ENCODE results near the gene RANBP3.

RANBP3 gene

GRCh38 chr19:5905114-5905778 lies 72.7 kb downstream of the RANBP3 start:
- no peak for TF ChIP-seq CTCF (conservative IDR thresholded peaks at IDR 0.05)

GRCh38 chr19:5904352-5905113 lies 73.4 kb downstream of the RANBP3 start, which contains the start of gene VMAC:
TSS of gene VMAC (plus strand) at chr19:5904872. CDS start at chr19:5904891, 19 bp downstream.
- no peak for TF ChIP-seq CTCF (conservative IDR thresholded peaks at IDR 0.05)
- H3K27ac ChIP-seq, result peak within 1 kb of the TSS; percentile 86

More at GRCh38 chr19:5905114-5905778, 72.7 kb downstream of the RANBP3 start:
- H3K27ac ChIP-seq, result peak overlapping the region; percentile 68

- H3K27ac ChIP-seq, result peak within 1 kb of the TSS; percentile 86
- no peak for TF ChIP-seq CTCF (conservative IDR thresholded peaks at IDR 0.05)
Observed at GRCh38 chr19:5903624-5904351, 74.2 kb downstream of the RANBP3 start, which contains the start of gene NDUFA11. TSS of gene NDUFA11 (minus strand) at chr19:5903790. CDS start at chr19:5903708, 82 bp downstream.

- peak overlapping the region; percentile 86 for H3K27ac ChIP-seq
- no peak for TF ChIP-seq CTCF (conservative IDR thresholded peaks at IDR 0.05)
Observed at GRCh38 chr19:5903056-5903623, 74.8 kb downstream of the RANBP3 start.

- H3K27ac ChIP-seq, result no peak overlapping the region
- no peak for TF ChIP-seq CTCF (conservative IDR thresholded peaks at IDR 0.05)
Observed at GRCh38 chr19:5900976-5901375, 77.0 kb downstream of the RANBP3 start.

- TF ChIP-seq CTCF (conservative IDR thresholded peaks at IDR 0.05), result no peak
- H3K27ac ChIP-seq, result no peak overlapping the region
Observed at GRCh38 chr19:5899728-5900526, 78.0 kb downstream of the RANBP3 start.

Data from VCaP (cell line).